PC-3 (cell line): Measurements from ENCODE around the gene SMYD3. TPM values are rescaled to one million over a fixed set of nuclear protein-coding genes. Genes with fewer than 3 reads are reported as not detected.

Source experiments
- ATAC-seq: fragments of 200-7000 bp; cut with Tn5 transposase; 2 replicates; pipeline ENCODE4 v1.9.1; 2020; ENCODE audit warnings: mild to moderate bottlenecking, moderate library complexity
- BruUV-seq: library from RNA; stranded (reverse); fragments of 400-500 nt; replicated peaks from 2 replicates; lab custom pipeline; 2021; lab: Mats Ljungman, UMichigan
- CTCF ChIA-PET: fragments of 300-600 bp; sonication (Branson Sonifier 250); formaldehyde crosslinking; loops from one replicate; lab custom pipeline; 2022; ENCODE audit warnings: antibody characterized with exemption; lab: Charles Lee
- POLR2A ChIA-PET: fragments of 300-600 bp; sonication (Branson Sonifier 250); formaldehyde crosslinking; loops from one replicate; lab custom pipeline; 2022; ENCODE audit warnings: antibody characterized with exemption; ENCODE audit not compliant: unreplicated experiment; lab: Charles Lee
- DNase-seq: peaks from one replicate; pipeline ENCODE4 v3.0.0-alpha.2; 2015
- H2AFZ ChIP-seq: fragments of 300-600 bp; sonication (generic); 2 replicates; pipeline ENCODE4 v1.6.0; 2016; ENCODE audit warnings: antibody characterized with exemption, low read length
- H3F3A ChIP-seq: fragments of 300-600 bp; sonication (generic); one replicate; pipeline ENCODE4 v1.6.0; 2017; ENCODE audit warnings: antibody characterized with exemption, low read length, control low read depth, mild to moderate bottlenecking; ENCODE audit not compliant: unreplicated experiment
- H3K27ac ChIP-seq: fragments of 300-600 bp; sonication (generic); 2 replicates; pipeline ENCODE4 v1.5.1; 2016; ENCODE audit warnings: mild to moderate bottlenecking, low read length
- H3K27me3 ChIP-seq: fragments of 300-600 bp; sonication (generic); 2 replicates; pipeline ENCODE4 v1.6.1; 2016; ENCODE audit warnings: low read length, mixed read lengths
- H3K36me3 ChIP-seq: fragments of 300-600 bp; sonication (generic); 2 replicates; pipeline ENCODE4 v1.6.1; 2016; ENCODE audit warnings: low read depth, mixed run types, low read length, mixed read lengths
- H3K4me1 ChIP-seq: fragments of 300-600 bp; sonication (generic); 2 replicates; pipeline ENCODE4 v1.5.1; 2016; ENCODE audit warnings: low read length; ENCODE audit not compliant: insufficient read depth
- H3K4me2 ChIP-seq: fragments of 300-600 bp; sonication (generic); 2 replicates; pipeline ENCODE4 v1.6.0; 2016; ENCODE audit warnings: low read length
- H3K4me3 ChIP-seq: fragments of 300-600 bp; sonication (generic); 2 replicates; pipeline ENCODE4 v1.5.1; 2016; ENCODE audit warnings: mild to moderate bottlenecking, low read length, mixed read lengths
- H3K79me2 ChIP-seq: fragments of 300-600 bp; sonication (generic); 2 replicates; pipeline ENCODE4 v1.6.1; 2017; ENCODE audit warnings: low read length, mixed read lengths
- H3K9ac ChIP-seq: fragments of 300-600 bp; sonication (generic); 2 replicates; pipeline ENCODE4 v1.6.0; 2016; ENCODE audit warnings: mild to moderate bottlenecking, low read length
- H3K9me2 ChIP-seq: fragments of 300-600 bp; sonication (generic); replicated peaks from 2 replicates; pipeline ENCODE4 v1.6.1; 2016; ENCODE audit warnings: mixed run types, low read length, mixed read lengths
- H3K9me3 ChIP-seq: fragments of 300-600 bp; sonication (generic); 2 replicates; pipeline ENCODE4 v1.6.1; 2016; ENCODE audit warnings: low read length, mixed read lengths
- H4K20me1 ChIP-seq: fragments of 300-600 bp; sonication (generic); 2 replicates; pipeline ENCODE4 v1.6.1; 2016; ENCODE audit warnings: low read length, mixed read lengths
- CTCF ChIP-seq: fragments of 300-600 bp; sonication (generic); conservative IDR thresholded peaks from 2 replicates; pipeline ENCODE4 v1.5.1; 2017; ENCODE audit warnings: antibody characterized with exemption, low read depth, mild to moderate bottlenecking, low read length
- EZH2 ChIP-seq: fragments of 300-600 bp; sonication (generic); IDR thresholded peaks from one replicate; pipeline ENCODE4 v1.6.1; 2017; ENCODE audit warnings: antibody characterized with exemption, mild to moderate bottlenecking, low read length; ENCODE audit not compliant: unreplicated experiment
- EZH2phosphoT487 ChIP-seq: fragments of 300-600 bp; sonication (generic); IDR thresholded peaks from 2 replicates; pipeline ENCODE4 v1.6.1; 2018; ENCODE audit warnings: mild to moderate bottlenecking, antibody characterized with exemption, low read length, borderline replicate concordance
- intact Hi-C: fragments of 100-400 bp; cut with micrococcal nuclease; formaldehyde crosslinking; loops from 2 replicates; pipeline ENCODE4 v1.9.0; 2023
- total RNA-seq: library from RNA; depleted of rRNA; stranded (reverse); fragments of >200 nt; gene quantifications from 2 replicates; pipeline ENCODE4 v1.2.3, GENCODE V29; 2014

The SMYD3 gene
- total RNA-seq, 1 experiment from 2014 or later: 33.0 TPM

GRCh38 chr1:246420300-246420699, 86.8 kb downstream of the SMYD3 start:
- intact Hi-C loops: loop anchor here (5.0 kb wide), 1 partner anchor 118 kb away; no protein-coding TSS in a partner anchor
- POLR2A ChIA-PET: no interaction called here

GRCh38 chr1:246418565-246419312, 88.3 kb downstream of the SMYD3 start:
- Histone ChIP-seq H3F3A (no peaks in the 10 kb centered on the region), H3K4me2 (no peak overlapping the region), H3K79me2 (no peaks in the 10 kb centered on the region), H3K36me3 (peaks cover 17% of the 10 kb centered on the region), H2AFZ (no peak overlapping the region), H3K9me3 (no peaks in the 10 kb centered on the region), H3K27me3 (no peaks in the 10 kb centered on the region), H3K27ac (no peak overlapping the region), H4K20me1 (no peaks in the 10 kb centered on the region), H3K4me3 (no peak overlapping the region), H3K9ac (no peak overlapping the region), H3K9me2 (no peaks in the 10 kb centered on the region), H3K4me1 (peaks cover 6% of the 10 kb centered on the region; the same call in 1 of the 2 replicates)
- POLR2A ChIA-PET: no interaction called here
- intact Hi-C loops: no loop called here
- CTCF ChIA-PET: no interaction called here
- ATAC-seq (no peak), DNase-seq (no peak)
- TF ChIP-seq CTCF: no peak
- no peak for TF ChIP-seq EZH2phosphoT487
- TF ChIP-seq EZH2: no peak
- BruUV-seq: no TSS peak

More at GRCh38 chr1:246420300-246420699, 86.8 kb downstream of the SMYD3 start:
- TF ChIP-seq EZH2phosphoT487 (no peak), EZH2 (no peak), CTCF (no peak)
- no peaks in the 10 kb centered on the region for H3K9me3 ChIP-seq
- H3K27ac ChIP-seq: no peak overlapping the region
- no peaks in the 10 kb centered on the region for H3K9me2 ChIP-seq
- no peaks in the 10 kb centered on the region for H3K79me2 ChIP-seq
- no peak overlapping the region for H3K9ac ChIP-seq
- no peak for DNase-seq
- no peak overlapping the region for H3K4me2 ChIP-seq
- peaks cover 6% of the 10 kb centered on the region; the same call in 1 of the 2 replicates for H3K4me1 ChIP-seq
- no peaks in the 10 kb centered on the region for H3F3A ChIP-seq
- no peak overlapping the region for H2AFZ ChIP-seq
- no peak for ATAC-seq
- BruUV-seq: no TSS peak
- H4K20me1 ChIP-seq: no peaks in the 10 kb centered on the region
- no peak overlapping the region for H3K4me3 ChIP-seq
- no peaks in the 10 kb centered on the region for H3K27me3 ChIP-seq
- peaks cover 17% of the 10 kb centered on the region for H3K36me3 ChIP-seq
- CTCF ChIA-PET: no interaction called here
